C4-2B (cell line): ENCODE data around the gene MOB2.

Experiments
- CTCF ChIP-seq: fragments of 450-650 bp; conservative IDR thresholded peaks from 2 replicates; pipeline ENCODE4 v1.5.1; 2017; ENCODE audit warnings: mild to moderate bottlenecking
- ZFX ChIP-seq: fragments of 450-650 bp; IDR thresholded peaks from 2 replicates; pipeline ENCODE4 v1.6.1; 2017

- TF ChIP-seq CTCF (no peak), ZFX (no peak)
Measured at GRCh38 chr11:1526785-1527184, 40.2 kb upstream of the MOB2 start.
